HK-2 (cell line): ENCODE measurements around the gene MAD1L1.

Experiments used
- DNase-seq: peaks from one replicate; pipeline ENCODE4 v3.0.0-alpha.2; 2018; ENCODE audit not compliant: unreplicated experiment

MAD1L1 gene

GRCh38 chr7:2157473-2158279, 75.1 kb downstream of the MAD1L1 start:
- peak; percentile 54 for DNase-seq

GRCh38 chr7:2156756-2157472, 75.8 kb downstream of the MAD1L1 start:
- no peak for DNase-seq

GRCh38 chr7:2154831-2155230, 77.9 kb downstream of the MAD1L1 start:
- no peak for DNase-seq

DNA sequence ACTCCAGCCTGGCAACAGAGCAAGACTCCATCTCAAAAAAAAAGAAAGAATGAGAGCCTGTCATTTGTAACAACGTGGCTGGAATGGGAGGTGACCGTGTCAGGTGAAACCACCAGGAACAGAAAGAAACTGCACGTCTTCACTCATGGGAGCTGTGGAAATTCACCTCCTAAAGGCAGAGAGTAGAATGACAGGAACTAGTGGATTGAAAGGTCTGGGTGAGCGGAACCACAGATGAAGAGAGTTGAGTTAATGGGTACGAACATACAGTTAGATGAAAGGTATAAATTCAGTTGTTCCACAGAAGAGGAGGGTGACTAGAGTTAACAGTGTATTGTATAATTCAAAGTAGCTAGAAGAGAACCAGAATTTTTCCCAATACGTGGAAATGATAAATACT, 78.6 kb downstream of the MAD1L1 start:
- DNase-seq = no peak

GRCh38 chr7:2152646-2153045, 80.1 kb downstream of the MAD1L1 start:
- no peak for DNase-seq

GRCh38 chr7:2151801-2152612, 80.7 kb downstream of the MAD1L1 start:
- DNase-seq = no peak

GRCh38 chr7:2151237-2151636, 81.5 kb downstream of the MAD1L1 start:
- DNase-seq = no peak

DNA sequence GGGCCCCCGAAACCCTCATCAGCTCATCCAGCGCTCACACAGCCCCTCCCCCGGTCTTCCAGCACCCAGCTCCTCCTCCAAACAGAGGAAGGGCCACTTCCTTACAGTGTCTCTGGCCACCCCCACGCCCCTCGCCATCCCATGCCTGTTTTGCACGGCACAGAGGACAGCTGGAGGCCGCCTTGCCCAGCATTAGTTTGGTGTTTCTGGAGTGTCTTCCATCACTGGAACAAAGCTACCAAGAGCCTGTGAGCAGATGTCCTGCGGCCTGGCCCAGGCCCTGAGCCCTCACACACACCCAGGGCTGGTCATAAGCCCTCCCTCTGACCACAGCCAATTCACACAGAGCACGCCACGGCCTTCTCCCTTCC, 82.3 kb downstream of the MAD1L1 start:
- no peak for DNase-seq

DNA sequence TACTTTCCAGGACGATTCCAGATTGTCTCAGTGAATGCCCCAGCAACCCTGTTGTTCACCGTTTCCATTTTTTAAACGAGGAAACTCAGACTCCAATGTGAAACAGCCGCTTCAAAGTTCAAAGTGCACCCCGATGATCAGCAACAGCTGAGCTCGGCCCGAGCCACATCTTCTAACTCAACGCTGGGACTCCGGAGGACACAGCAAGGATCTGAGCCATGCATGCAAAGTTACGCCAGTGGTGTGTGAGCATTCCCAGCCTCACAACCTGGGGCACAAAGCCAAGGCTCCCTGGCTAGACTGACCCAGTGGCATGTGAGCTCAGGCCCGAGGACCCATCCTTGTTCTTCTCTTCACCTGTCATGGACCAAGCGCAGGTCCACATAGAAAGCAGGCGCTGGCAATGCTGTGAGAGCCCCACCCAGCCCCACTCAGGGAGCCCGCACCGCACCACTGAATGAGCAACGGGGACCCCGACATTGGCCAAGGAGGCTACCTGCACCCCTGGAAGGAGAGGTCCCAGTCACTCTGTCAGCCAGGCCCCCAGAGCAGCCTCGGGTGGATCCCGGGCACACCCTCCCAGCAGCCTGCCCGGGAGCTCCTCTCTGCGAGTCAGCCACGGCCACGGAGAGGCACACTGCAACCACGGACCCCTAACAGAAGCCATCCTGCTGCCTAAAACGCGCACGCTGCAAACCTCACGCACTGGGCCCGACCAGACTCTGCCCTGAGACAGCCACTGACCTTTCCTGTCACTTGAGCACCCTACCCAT, 82.9 kb downstream of the MAD1L1 start:
- no peak for DNase-seq

GRCh38 chr7:2148814-2149213, 83.9 kb downstream of the MAD1L1 start:
- no peak for DNase-seq

DNA sequence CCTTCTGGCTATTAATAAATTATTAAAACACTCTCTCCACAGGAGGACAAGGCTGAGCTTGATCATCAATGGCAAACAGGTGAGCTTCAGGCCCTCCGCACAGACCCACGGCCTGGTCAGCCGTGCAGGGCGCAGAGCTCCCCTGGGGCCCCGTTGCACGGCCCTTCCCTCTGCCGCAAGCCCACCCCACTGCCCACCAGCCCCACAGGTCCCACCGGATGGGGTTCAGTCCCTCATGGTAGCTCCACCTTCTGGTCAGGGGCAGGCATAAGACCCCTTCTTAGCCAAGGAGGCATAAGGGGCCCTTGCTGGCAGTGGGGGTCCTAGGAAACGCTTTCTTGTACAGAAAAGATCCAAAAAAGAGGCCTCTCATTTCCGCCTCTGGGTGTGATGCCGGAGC, 84.6 kb downstream of the MAD1L1 start:
- no peak for DNase-seq

GRCh38 chr7:2146676-2147472, 85.9 kb downstream of the MAD1L1 start:
- DNase-seq = no peak

- DNase-seq = no peak
Observed at GRCh38 chr7:2145835-2146580, 86.7 kb downstream of the MAD1L1 start.

DNA sequence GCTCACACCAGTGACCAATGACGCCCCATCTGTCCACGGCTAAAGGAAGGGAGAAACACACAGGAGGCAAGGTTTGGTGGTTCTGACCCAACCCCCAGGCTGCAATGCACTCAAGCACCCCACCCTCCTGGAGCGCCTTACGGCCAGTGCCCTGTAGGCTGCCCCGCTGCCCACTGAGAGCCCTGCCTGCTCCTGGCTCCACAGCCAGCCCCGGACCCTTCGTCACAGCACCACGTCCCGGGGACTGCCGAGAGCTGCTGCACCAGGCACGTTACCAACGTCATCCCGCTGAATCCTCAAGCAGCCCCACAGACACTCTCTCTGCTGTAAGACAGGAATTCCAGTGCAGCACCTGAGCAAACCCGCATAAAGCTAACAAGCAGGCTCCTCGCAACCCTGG, 87.8 kb downstream of the MAD1L1 start:
- DNase-seq = no peak

GRCh38 chr7:2143981-2144595, 88.7 kb downstream of the MAD1L1 start:
- DNase-seq = no peak

DNA sequence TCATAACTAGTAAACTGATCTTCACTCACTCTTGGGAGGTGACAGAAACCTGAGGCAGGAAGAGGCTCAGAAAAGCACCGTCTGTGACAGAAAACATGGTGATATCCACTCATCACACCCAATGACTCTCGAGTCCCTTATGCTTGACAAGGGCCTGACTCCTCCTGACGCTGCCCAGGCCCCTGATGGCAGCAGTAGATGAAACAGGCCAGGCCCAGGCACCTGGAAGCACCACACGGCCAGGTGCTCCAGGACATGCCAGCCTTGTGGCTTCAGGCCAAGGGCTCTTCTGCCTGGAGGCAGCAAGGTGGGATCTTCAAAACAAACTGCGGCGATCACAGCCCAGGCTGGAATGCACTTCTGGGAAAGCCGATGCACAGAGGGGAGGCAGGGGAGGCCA, 89.3 kb downstream of the MAD1L1 start:
- DNase-seq = no peak

- DNase-seq = no peak
Observed at GRCh38 chr7:2142386-2142785, 90.4 kb downstream of the MAD1L1 start.

DNA sequence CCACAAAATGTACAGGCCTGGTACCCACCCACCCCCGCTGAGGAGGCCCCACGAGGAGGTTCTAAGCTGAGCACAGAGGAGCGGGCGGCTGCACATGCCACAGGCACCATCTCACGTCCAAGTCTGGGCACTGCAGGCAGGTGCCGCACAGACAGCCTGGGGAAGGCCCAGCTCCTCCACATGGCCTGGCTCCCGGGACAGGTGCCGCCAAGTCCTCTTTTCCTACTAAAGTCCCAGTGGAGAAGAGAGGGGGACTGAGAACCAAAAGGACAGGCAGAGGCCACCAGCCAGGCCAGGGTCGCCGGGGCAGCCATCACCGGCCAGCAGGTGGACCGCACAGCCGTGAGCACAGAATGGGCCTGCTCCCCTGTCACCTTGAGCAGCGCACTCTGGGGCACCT, 91.1 kb downstream of the MAD1L1 start:
- DNase-seq = no peak

GRCh38 chr7:2141021-2141410, 91.7 kb downstream of the MAD1L1 start:
- no peak for DNase-seq
